ENCODE results near the gene EEF1AKMT4.

- TF ChIP-seq, protein P1, sequence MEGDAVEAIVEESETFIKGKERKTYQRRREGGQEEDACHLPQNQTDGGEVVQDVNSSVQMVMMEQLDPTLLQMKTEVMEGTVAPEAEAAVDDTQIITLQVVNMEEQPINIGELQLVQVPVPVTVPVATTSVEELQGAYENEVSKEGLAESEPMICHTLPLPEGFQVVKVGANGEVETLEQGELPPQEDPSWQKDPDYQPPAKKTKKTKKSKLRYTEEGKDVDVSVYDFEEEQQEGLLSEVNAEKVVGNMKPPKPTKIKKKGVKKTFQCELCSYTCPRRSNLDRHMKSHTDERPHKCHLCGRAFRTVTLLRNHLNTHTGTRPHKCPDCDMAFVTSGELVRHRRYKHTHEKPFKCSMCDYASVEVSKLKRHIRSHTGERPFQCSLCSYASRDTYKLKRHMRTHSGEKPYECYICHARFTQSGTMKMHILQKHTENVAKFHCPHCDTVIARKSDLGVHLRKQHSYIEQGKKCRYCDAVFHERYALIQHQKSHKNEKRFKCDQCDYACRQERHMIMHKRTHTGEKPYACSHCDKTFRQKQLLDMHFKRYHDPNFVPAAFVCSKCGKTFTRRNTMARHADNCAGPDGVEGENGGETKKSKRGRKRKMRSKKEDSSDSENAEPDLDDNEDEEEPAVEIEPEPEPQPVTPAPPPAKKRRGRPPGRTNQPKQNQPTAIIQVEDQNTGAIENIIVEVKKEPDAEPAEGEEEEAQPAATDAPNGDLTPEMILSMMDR (IDR thresholded peaks at IDR 0.05): no peak
- TF ChIP-seq POLR2A (IDR thresholded peaks at IDR 0.05): no peak
Observed at GRCh38 chr3:184235381-184236032, 14.0 kb upstream of the EEF1AKMT4 start.

Data from body of pancreas (tissue), 4 donors.